Measurements from ENCODE around the gene SSH2.
A peak's percentile ranks its signal among the peaks of the same experiment; 100 is the strongest.

SSH2 gene

DNA sequence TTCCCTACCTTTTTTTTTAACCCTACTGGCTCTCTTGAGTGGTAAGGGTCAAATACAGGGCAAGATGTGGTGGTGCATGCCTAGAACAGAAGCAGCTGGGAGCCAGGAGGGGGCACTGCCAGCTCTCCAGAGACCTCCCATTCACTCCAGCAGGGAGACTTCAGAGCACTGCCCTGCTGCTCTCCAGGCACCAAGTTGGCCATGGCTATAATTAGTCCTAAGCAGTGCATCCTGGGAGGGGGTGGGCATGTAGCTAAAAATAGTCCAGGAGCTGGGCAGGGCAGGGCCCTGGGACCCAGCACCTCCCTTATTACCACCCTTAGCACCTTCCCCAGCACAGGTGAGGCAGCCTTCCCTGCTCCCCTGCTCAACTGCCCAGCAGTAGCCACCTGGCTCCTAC is 310.8 kb downstream of the SSH2 start:
- DNase-seq: no peak

- DNase-seq: no peak
Measured at GRCh38 chr17:29618272-29619065, 311.6 kb downstream of the SSH2 start.

DNA sequence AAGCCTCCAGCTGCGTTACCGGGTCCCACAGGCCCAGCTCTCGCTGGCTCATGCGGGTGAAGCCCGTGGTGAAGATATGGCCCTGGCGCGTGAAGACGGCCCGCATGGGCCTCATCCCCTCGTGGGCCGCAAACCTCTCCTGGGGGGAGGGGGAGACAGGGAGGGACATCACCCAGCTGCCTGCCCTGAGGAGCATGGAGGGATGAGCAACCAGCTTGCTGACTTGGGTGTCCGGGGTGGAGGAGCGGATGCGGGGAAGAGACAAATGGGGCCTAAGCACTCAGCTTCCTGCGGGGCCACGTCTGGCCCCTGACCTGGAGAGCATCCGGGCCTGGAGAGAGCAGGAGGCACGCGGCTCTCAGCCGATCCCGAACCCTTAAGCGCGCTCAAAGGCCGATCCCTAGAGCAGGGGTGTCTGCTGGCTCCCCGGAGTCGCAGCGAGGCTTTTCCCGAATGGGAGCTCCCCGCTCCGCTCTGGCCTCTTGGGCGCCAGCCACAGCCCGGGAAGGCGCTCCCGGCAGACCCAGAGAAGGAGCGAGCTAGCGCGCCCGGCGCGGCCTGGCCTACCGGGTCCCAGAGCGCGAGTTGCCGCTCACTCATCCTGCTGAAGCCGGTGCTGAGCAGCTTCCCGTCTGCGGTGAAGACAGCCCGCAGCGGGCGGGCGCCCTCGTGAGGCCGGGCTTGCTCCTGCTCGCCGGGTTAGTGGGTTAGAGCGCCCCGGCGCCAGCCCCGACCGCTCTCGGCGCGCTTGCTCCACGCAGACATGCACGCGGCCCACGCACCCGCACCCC is 312.4 kb downstream of the SSH2 start:
- peak in 1 of 2 experiments; percentile 16 for DNase-seq

- DNase-seq: peak; percentile 57 to 77
Measured at GRCh38 chr17:29617125-29617480, 312.9 kb downstream of the SSH2 start.

DNA sequence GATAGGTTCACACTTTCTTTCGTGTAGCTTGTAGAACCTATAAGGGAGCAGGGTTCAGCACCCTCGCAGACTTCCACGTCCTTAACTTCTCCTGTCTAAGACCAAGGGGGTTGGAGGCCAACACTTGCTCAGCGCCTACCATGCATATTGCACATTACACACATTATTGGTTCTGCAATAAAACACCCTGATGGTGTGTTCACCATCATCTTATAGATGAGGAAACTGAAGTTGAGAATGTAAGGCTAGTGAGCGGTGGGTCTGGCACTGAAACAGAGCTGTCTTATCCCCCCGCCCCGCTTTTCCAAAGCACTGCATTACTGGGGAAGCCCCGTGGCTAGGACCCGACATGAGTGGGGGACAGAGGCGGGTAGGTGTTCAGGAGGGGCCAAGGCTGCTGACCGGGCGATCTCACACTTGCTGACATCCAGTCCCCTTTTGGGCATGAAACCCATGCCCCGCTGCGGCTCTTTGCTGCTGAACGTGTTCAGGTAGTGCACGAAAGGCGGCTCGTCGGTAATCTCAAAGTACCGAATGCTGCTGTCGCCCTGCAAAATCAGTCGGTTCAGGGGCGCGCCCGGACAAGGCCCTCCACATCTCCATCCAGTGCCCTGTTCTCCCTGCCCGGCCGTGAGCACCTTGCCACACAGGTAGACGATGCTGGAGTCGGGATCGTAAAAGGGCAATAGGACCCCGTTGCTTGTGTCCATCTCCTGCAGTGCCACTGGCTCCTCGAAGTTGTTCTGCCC is 313.6 kb downstream of the SSH2 start:
- DNase-seq: no peak

GRCh38 chr17:29615492-29616299 is 314.3 kb downstream of the SSH2 start:
- no peak for DNase-seq

DNA sequence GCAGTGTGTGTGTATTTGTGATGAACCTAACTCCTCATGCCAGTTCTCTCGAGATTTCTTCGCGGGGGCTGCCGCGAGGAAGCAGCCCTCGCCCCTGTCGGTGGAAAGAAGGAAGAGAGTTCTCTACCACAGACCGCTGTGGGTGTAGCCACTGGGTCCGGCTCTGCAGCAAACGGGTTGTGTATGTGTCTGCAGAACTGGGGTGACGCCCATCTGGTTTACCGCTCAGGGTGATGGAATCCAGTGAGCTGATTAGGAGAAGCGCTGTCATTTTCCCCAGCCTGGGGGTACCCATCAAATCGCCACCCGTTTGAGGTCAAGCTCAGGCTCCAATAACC is 315.0 kb downstream of the SSH2 start:
- DNase-seq: no peak

- no peak for DNase-seq
Measured at GRCh38 chr17:29614349-29615047, 315.5 kb downstream of the SSH2 start.

DNA sequence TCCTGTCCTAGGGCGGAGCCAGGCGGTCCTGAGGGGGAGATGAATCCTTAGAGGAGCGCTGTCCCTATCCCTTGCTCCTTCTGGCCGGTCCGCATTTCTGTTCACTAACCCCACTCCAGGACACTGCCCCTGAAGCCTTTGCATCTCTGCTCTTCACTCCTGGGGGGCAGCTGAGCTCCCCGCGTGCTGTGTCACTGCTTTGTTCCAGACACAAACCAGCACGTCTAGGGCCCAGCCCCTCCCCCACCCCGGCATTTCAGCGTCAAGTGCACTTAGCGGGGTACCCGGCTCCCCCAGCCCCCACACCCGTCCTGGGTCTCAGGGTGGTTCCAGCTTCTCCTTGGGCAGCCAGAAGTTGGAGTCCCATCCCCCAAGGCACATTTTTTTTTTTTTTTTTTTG is 316.2 kb downstream of the SSH2 start:
- no peak for DNase-seq

DNA sequence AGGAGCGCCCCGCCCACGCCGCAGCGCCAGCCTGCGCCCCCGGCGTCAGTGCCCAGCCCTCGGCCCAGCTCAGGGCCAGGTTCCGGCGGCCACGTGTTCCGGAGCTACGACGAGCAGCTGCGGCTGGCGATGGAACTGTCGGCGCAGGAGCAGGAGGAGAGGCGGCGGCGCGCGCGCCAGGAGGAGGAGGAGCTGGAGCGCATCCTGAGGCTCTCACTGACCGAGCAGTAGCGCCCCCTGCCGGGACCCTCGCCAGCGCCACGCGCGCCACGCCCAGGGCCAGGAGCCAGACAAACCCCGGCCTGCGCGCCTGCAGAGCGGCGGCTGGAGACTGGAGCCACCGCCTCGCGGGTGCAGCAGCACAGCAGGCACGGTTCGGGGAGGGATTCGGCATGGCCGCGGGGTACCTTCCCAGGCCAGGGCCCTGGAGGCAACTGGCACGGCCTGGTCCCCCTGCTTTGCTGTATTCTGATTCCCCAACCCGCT is 316.6 kb downstream of the SSH2 start:
- no peak for DNase-seq

GRCh38 chr17:29612404-29613280 is 317.4 kb downstream of the SSH2 start:
- no peak for DNase-seq

DNA sequence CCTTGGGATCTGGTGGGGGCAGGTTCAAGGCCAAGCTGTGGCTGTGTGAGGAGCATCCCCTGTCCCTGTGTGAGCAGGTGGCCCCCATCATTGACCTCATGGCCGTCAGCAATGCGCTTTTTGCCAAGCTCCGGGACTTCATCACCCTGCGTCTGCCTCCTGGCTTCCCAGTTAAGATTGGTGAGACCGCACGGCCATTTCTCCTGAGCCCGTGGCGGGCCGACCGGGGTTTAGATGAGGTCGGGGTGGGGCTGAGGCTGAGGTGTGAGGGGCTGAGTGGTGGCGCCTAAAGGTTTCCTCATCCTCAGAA is 318.0 kb downstream of the SSH2 start:
- DNase-seq: no peak

GRCh38 chr17:29611351-29612093 is 318.5 kb downstream of the SSH2 start:
- no peak for DNase-seq

GRCh38 chr17:29610395-29610794 is 319.6 kb downstream of the SSH2 start:
- DNase-seq: no peak

GRCh38 chr17:29608986-29609385 is 321.0 kb downstream of the SSH2 start:
- DNase-seq: no peak

DNA sequence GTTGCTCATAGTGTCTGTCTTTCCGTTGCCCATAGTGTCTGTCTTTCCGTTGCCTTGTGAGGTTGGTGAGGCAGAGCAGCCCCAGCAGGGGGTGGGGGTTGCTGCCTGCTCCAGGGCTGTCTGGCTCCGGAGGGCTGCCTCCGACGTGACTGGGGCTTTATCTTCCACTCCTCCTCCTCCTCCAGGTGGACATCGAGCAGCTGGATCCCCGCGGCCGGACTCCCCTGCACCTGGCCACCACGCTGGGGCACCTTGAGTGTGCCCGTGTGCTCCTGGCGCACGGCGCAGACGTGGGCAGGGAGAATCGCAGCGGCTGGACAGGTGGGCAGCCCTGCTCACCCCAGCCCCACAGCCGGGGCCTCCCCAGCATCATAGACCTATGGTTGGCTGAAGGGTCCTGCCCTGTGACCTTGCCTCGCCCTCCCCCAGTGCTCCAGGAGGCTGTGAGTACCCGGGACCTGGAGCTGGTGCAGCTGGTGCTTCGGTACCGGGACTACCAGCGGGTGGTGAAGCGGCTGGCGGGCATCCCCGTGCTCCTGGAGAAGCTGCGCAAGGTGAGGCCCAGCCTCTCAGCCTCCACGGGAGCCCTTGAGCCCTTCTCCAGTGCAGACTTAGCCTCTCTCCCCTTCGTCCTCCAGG is 322.4 kb downstream of the SSH2 start:
- DNase-seq: no peak

- DNase-seq: no peak
Measured at GRCh38 chr17:29603109-29603674, 326.8 kb downstream of the SSH2 start.

GRCh38 chr17:29597361-29598172 is 332.5 kb downstream of the SSH2 start:
- DNase-seq: no peak

- no peak for DNase-seq
Measured at GRCh38 chr17:29596811-29597210, 333.2 kb downstream of the SSH2 start.

All from NCI-H1930 (cell line).